Esophagus muscularis mucosa (tissue), 4 donors: Measurements from ENCODE around the gene SLC25A23.

Source experiments
- CTCF ChIP-seq, 3 experiments: fragments of 200-600 bp in 2 of 3; fragments of 450-650 bp in 1 of 3; sonication (generic) in 2 of 3; IDR thresholded peaks; one replicate each; pipeline ENCODE4 v1.5.1; 2017 to 2019; ENCODE audit warnings: antibody characterized with exemption in 3 of 3, mild to moderate bottlenecking in 2 of 3, moderate library complexity in 1 of 3
- EP300 ChIP-seq: sonication (generic); formaldehyde crosslinking; IDR thresholded peaks from one replicate; pipeline ENCODE4 v1.6.1; 2017; ENCODE audit warnings: antibody characterized with exemption
- POLR2A ChIP-seq: fragments of 450-650 bp; IDR thresholded peaks from one replicate; pipeline ENCODE4 v1.6.1; 2017; ENCODE audit warnings: antibody characterized with exemption, moderate library complexity, mild to moderate bottlenecking, low read depth

DNA sequence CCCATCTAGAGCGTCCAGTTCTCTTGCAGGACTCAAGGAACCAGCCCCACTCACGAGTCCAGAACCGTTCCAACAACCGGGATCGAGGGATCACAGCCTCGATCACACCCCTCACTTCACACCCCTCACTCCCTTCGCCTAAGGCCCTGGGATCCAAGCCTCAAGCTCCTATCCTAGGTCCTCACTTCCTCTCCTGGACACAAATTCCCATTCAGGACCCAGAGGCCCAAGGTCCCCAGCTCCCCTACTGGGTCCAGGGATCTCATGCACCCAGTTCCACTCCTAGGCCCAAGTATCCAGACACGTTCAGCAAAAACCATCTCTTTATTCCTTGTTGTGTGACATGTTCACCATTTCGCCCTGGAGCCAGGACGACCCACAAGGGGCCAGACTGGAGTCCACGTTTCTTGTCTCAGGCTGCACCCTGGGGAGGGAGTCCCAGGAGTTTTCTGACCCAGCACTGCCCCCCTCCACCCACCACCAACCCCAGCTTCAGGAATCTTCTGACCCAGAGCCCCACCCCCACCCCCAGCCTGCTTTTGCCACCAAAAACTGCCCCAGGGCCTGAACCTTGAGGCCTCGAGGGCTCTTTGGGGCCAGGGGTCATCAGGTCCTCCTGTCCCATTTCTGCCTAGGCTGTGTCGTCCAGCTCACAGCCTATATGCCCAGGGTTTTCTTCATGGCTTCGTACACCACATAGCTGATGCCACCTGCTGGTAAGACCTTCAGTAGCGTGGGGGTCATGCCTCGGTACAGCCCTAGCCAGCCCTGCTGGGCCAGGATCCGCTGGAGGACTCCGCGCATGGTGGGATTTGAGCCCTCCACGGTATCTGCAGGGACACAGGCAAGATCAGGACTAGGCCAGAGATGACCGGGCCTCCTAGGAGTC, 33.6 kb downstream of the SLC25A23 start:
- TF ChIP-seq CTCF (IDR thresholded peaks at IDR 0.05) = no peak
- TF ChIP-seq POLR2A = no peak
- no peak for TF ChIP-seq EP300
